Upper lobe of left lung (tissue), 6 donors: ENCODE data around the gene SLC16A3. TPM values are rescaled to one million over a fixed set of nuclear protein-coding genes. Genes with fewer than 3 reads are reported as not detected.
A peak's percentile ranks its signal among the peaks of the same experiment; 100 is the strongest.

Source experiments
- ATAC-seq, 2 donors: fragments of 200-7000 bp; cut with Tn5 transposase; one replicate each; pipeline ENCODE4 v1.9.1; 2022; ENCODE audit warnings: mild to moderate bottlenecking in 2 of 2, moderate library complexity in 2 of 2; ENCODE audit not compliant: low FRiP score in 2 of 2
- DNase-seq, 2 donors: peaks; one replicate each; pipeline ENCODE4 v3.0.0-alpha.2; 2019 to 2020
- H3K27ac ChIP-seq, 4 donors: fragments of 200-600 bp; sonication (generic); one replicate each; pipeline ENCODE4 v1.5.1; 2016 to 2019
- H3K27me3 ChIP-seq, 4 donors: fragments of 200-600 bp; sonication (generic); one replicate each; pipeline ENCODE4 v1.5.1; 2017 to 2019
- H3K36me3 ChIP-seq, 4 donors: fragments of 200-600 bp; sonication (generic); one replicate each; pipeline ENCODE4 v1.5.1; 2016 to 2019
- H3K4me1 ChIP-seq, 4 donors: fragments of 200-600 bp; sonication (generic); one replicate each; pipeline ENCODE4 v1.5.1; 2018 to 2019
- H3K4me3 ChIP-seq, 4 donors: fragments of 200-600 bp; sonication (generic); one replicate each; pipeline ENCODE4 v1.5.1; 2017 to 2019; ENCODE audit warnings: mild to moderate bottlenecking in 2 of 4, moderate library complexity in 1 of 4
- H3K9me3 ChIP-seq, 4 donors: fragments of 200-600 bp; sonication (generic); one replicate each; pipeline ENCODE4 v1.5.1; 2018 to 2019
- CTCF ChIP-seq, 6 experiments: fragments of 450-650 bp in 4 of 6; fragments of 200-600 bp in 2 of 6; sonication (generic) in 2 of 6; IDR thresholded peaks; one replicate each; pipeline ENCODE4 v1.5.1; 2016 to 2019; ENCODE audit warnings: antibody characterized with exemption in 6 of 6
- EP300 ChIP-seq, 4 donors: sonication (generic); formaldehyde crosslinking; IDR thresholded peaks; one replicate each; pipeline ENCODE4 v1.5.1; 2017; ENCODE audit warnings: antibody characterized with exemption in 4 of 4, control low read depth in 2 of 4
- POLR2A ChIP-seq, 4 donors: fragments of 450-650 bp; IDR thresholded peaks; one replicate each; pipeline ENCODE4 v1.5.1; 2016 to 2017; ENCODE audit warnings: antibody characterized with exemption in 4 of 4, mild to moderate bottlenecking in 2 of 4
- POLR2AphosphoS5 ChIP-seq, 2 donors: sonication (generic); formaldehyde crosslinking; IDR thresholded peaks; one replicate each; pipeline ENCODE4 v1.5.1; 2017; ENCODE audit warnings: antibody characterized with exemption in 2 of 2
- WGBS, 2 donors: methylation state at CpG; one replicate each; pipeline ENCODE4 v1.1.5; 2017 to 2018; 5-methylcytosine and 5-hydroxymethylcytosine counted together
- total RNA-seq, 6 donors: library from RNA; depleted of rRNA in 4 of 6; stranded (reverse); fragments of >200 nt in 4 of 6; gene quantifications; one replicate each; pipeline versions ENCODE4 v1.1.0 to v1.2.1, GENCODE V29; 2016 to 2021
- donor health status: DM: no; HTN: no; CAD: no; lungs with moderate emphysema.
- donor health status: DM: no; HTN: yes; CAD: no; lungs with severe emphysema.

Gene SLC16A3
- total RNA-seq, 6 donors from 2014 or later, result 33.5 to 134 (median 102) TPM

DNA sequence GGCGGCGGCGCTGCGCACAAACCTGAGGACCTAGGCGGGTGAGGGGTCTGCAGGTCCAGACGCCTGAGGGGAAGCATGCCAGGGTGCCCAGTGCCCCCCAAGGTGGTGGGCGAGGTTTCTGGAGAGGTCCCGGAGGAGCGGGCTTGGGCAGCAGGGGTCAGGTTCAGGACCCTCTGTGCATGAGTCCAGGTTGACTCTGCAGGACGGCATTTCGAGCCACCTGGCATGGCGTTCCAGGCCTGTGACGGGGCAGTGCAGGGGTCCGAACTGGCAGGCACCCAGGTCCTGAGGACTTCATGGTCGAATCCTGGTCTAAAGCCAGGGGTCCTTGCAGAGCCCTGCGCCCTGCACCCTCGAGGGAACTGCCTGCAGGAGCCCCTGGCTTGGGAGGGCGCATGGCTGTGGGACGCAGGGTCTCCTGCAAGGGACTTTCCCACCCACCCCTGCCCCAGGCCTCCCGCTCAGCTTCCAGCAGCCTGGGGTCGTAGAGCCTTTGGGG, 3.5 kb downstream of the SLC16A3 start:
- peaks cover 0 to 13% (median 7%) of the 10 kb centered on the region in 4 donors for H3K36me3 ChIP-seq
- no peaks in the 10 kb centered on the region for H3K9me3 ChIP-seq
- no peak for ATAC-seq
- TF ChIP-seq POLR2AphosphoS5 (IDR thresholded peaks at IDR 0.05), result no peak
- no peak for TF ChIP-seq POLR2A (IDR thresholded peaks at IDR 0.05)
- TF ChIP-seq CTCF (IDR thresholded peaks at IDR 0.05), result no peak
- TF ChIP-seq EP300 (IDR thresholded peaks at IDR 0.05), result no peak
- 61 to 76% methylated on average over 5 to 15 of the region's 21 CpGs for WGBS, 2 donors
- H3K4me1 ChIP-seq, result peaks cover 57 to 92% (median 74%) of the 10 kb centered on the region in 4 donors
- H3K27ac ChIP-seq, result peak overlapping the region; percentile 97 to 99 (median 98)
- no peaks in the 10 kb centered on the region for H3K27me3 ChIP-seq
- DNase-seq, result peak in 1 of 2 donors; percentile 75
- peak overlapping the region in 3 of 4 donors; percentile 61 to 77 (median 67) for H3K4me3 ChIP-seq

DNA sequence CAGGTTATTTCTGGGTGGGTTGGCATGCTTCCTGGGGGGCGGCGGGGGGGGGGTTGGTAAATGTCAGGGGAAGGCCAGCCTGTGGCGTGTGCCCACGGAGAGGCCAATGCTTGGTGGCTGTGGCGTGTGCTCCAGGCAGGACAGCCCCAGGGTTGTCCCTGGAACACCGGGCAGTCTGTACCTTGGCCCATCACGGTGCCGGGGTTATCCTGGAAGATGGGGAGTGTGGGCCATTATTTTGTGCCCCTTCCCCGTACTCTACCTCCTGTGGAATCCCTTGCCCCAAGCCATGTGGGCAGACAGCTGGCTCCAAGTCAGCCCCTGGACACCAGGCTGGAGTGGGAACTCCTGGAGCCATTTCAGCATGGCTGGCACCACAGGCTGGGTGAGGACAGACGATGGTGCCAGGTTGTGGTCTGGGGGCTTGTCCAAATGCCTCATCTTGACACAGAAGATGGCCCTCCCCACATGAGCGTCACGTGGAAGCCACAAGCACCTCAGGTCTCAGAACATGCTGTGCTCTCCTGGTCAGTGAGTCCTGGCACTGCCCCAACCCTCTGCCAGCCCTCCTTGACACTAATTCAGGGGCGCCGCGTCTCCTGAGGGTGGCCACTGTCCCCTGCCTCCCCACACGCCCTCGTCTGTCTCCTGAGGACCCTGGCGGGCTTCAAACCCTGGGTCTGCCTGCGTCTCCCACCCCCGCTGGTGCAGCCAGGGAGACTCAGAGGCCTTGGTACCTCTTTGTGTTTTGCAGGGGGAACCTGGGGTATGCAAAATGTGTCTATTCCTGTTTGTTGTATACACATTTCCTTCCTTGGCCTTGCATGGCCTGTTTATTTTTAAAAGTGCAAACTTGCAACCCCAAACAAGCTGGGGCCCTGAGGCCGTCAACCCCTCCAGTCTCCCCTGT, 4.3 kb downstream of the SLC16A3 start:
- H3K4me3 ChIP-seq, result no peak overlapping the region
- H3K4me1 ChIP-seq, result peaks cover 62 to 93% (median 77%) of the 10 kb centered on the region in 4 donors
- TF ChIP-seq CTCF (IDR thresholded peaks at IDR 0.05) (no peak), POLR2A (IDR thresholded peaks at IDR 0.05) (no peak), POLR2AphosphoS5 (IDR thresholded peaks at IDR 0.05) (no peak), EP300 (IDR thresholded peaks at IDR 0.05) (no peak)
- peaks cover 4 to 21% (median 8%) of the 10 kb centered on the region in 4 donors for H3K36me3 ChIP-seq
- no peaks in the 10 kb centered on the region for H3K9me3 ChIP-seq
- no peaks in the 10 kb centered on the region for H3K27me3 ChIP-seq
- H3K27ac ChIP-seq, result peak overlapping the region; percentile 97 to 99 (median 98)
- ATAC-seq (no peak), DNase-seq (no peak)
- 75 to 82% methylated on average over 9 to 19 of the region's 21 CpGs for WGBS, 2 donors

DNA sequence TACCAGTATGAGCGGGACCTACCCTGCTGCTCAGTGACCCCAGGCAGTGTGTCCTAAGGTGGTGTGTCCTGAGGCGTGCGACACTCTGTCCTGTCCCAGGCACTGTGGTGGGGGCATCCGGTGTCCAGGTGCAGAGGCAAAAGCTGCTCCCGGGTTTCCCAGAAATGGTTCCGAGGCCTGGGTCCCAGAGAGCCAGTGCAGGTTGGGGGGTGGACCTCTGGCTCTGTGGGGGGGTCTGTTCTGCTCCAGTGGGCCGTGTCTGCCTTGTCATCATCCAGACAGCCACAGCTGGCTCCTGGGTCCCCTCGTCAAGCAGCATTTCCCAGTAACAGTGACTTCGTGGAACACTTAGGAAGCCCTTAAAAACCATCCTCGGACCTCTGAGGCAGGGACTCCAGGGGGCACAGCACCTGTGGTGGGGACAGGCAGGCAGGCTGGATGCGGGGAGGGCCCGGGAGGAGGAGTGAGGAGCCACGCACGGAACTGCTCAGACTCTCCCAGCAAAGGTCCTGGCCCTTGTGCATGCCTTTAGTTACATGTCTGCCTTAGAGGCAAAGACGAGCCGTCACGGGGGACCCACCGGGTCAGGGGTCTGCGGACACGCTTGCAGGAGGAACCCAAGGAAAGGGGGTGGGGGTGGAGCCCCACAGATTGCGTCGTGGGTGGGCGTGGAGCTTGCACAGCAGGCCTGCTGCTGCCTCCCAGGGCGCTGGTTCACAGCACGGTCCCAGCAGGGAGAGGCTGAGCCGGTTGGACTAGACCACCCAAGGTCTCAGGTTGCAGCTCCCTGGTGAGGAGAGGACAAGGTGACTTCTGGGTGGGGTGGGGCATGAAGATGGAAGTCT, 5.6 kb downstream of the SLC16A3 start:
- H3K4me1 ChIP-seq, result peaks cover 67 to 95% (median 84%) of the 10 kb centered on the region in 4 donors
- peak overlapping the region in 2 of 4 donors; percentile 14 to 86 for H3K27ac ChIP-seq
- WGBS, 2 donors, result 66 to 75% methylated on average over 9 to 25 of the region's 26 CpGs
- no peak for ATAC-seq
- peak in 1 of 2 donors; percentile 70 for DNase-seq
- H3K36me3 ChIP-seq, result peaks cover 4 to 30% (median 12%) of the 10 kb centered on the region in 4 donors
- no peak overlapping the region for H3K4me3 ChIP-seq
- no peaks in the 10 kb centered on the region for H3K27me3 ChIP-seq
- H3K9me3 ChIP-seq, result no peaks in the 10 kb centered on the region
- TF ChIP-seq EP300 (IDR thresholded peaks at IDR 0.05), result no peak
- TF ChIP-seq POLR2A (IDR thresholded peaks at IDR 0.05), result no peak
- no peak for TF ChIP-seq CTCF (IDR thresholded peaks at IDR 0.05)
- TF ChIP-seq POLR2AphosphoS5 (IDR thresholded peaks at IDR 0.05), result no peak

GRCh38 chr17:82235056-82235774, 6.4 kb downstream of the SLC16A3 start:
- TF ChIP-seq EP300 (IDR thresholded peaks at IDR 0.05), result no peak
- no peak for TF ChIP-seq CTCF (IDR thresholded peaks at IDR 0.05)
- TF ChIP-seq POLR2A (IDR thresholded peaks at IDR 0.05), result no peak
- TF ChIP-seq POLR2AphosphoS5 (IDR thresholded peaks at IDR 0.05), result no peak
- ATAC-seq (no peak), DNase-seq (no peak)
- Histone ChIP-seq H3K27me3 (no peaks in the 10 kb centered on the region), H3K4me3 (no peak overlapping the region), H3K27ac (peak overlapping the region; percentile 14 to 86 (median 32)), H3K9me3 (no peaks in the 10 kb centered on the region), H3K4me1 (peaks cover 67 to 95% (median 84%) of the 10 kb centered on the region in 4 donors), H3K36me3 (peaks cover 4 to 38% (median 16%) of the 10 kb centered on the region in 4 donors)
- WGBS, 2 donors, result 83 to 86% methylated on average over 18 to 19 of the region's 19 CpGs
